Measurements from ENCODE around the gene IFNK.

Gene IFNK

GRCh38 chr9:27524236-27524635, at the start of gene IFNK:
Gene IFNK (plus strand): TSS chr9:27524290. CDS start chr9:27524337, 47 bp downstream.
- H3K9me3 ChIP-seq (ENCODE audit: low read length), result no peaks in the 10 kb centered on the region
- peaks cover 4% of the 10 kb centered on the region for H3K36me3 ChIP-seq (ENCODE audit: insufficient read depth, low read length)
- peaks cover 23% of the 10 kb centered on the region for H3K4me1 ChIP-seq (ENCODE audit: insufficient read depth, low read length)
- no peak within 1 kb of the TSS for H3K27ac ChIP-seq (ENCODE audit: low read depth, low read length)
- no peaks in the 10 kb centered on the region for H3K27me3 ChIP-seq (ENCODE audit: control insufficient read depth in 1 of 2, insufficient read depth in 2 of 2, low read length in 2 of 2)
- H3K4me3 ChIP-seq (ENCODE audit: low read depth in 1 of 2, low read length in 2 of 2), result no peak within 1 kb of the TSS
- H3K9ac ChIP-seq (ENCODE audit: low read length), result no peak within 1 kb of the TSS

- Histone ChIP-seq H3K4me1 (ENCODE audit: insufficient read depth, low read length) (peaks cover 54% of the 10 kb centered on the region), H3K36me3 (ENCODE audit: insufficient read depth, low read length) (no peaks in the 10 kb centered on the region), H3K4me3 (ENCODE audit: low read depth in 1 of 2, low read length in 2 of 2) (no peak overlapping the region), H3K27ac (ENCODE audit: low read depth, low read length) (no peak overlapping the region), H3K9ac (ENCODE audit: low read length) (no peak overlapping the region), H3K27me3 (ENCODE audit: control insufficient read depth in 1 of 2, insufficient read depth in 2 of 2, low read length in 2 of 2) (no peaks in the 10 kb centered on the region), H3K9me3 (ENCODE audit: low read length) (no peaks in the 10 kb centered on the region)
Observed at GRCh38 chr9:27474305-27474704, 49.8 kb upstream of the IFNK start.

- Histone ChIP-seq H3K4me1 (ENCODE audit: insufficient read depth, low read length) (peaks cover 47% of the 10 kb centered on the region), H3K27ac (ENCODE audit: low read depth, low read length) (no peak overlapping the region)
Observed at GRCh38 chr9:27475057-27475595, 49.0 kb upstream of the IFNK start.

GRCh38 chr9:27476870-27477515, 47.1 kb upstream of the IFNK start:
- Histone ChIP-seq H3K27me3 (ENCODE audit: control insufficient read depth in 1 of 2, insufficient read depth in 2 of 2, low read length in 2 of 2) (no peaks in the 10 kb centered on the region), H3K4me1 (ENCODE audit: insufficient read depth, low read length) (peaks cover 29% of the 10 kb centered on the region), H3K27ac (ENCODE audit: low read depth, low read length) (no peak overlapping the region), H3K4me3 (ENCODE audit: low read depth in 1 of 2, low read length in 2 of 2) (no peak overlapping the region), H3K9me3 (ENCODE audit: low read length) (no peaks in the 10 kb centered on the region), H3K9ac (ENCODE audit: low read length) (no peak overlapping the region), H3K36me3 (ENCODE audit: insufficient read depth, low read length) (no peaks in the 10 kb centered on the region)

More at GRCh38 chr9:27475057-27475595, 49.0 kb upstream of the IFNK start:
- Histone ChIP-seq H3K4me3 (ENCODE audit: low read depth in 1 of 2, low read length in 2 of 2) (no peak overlapping the region), H3K36me3 (ENCODE audit: insufficient read depth, low read length) (no peaks in the 10 kb centered on the region), H3K27me3 (ENCODE audit: control insufficient read depth in 1 of 2, insufficient read depth in 2 of 2, low read length in 2 of 2) (no peaks in the 10 kb centered on the region), H3K9me3 (ENCODE audit: low read length) (no peaks in the 10 kb centered on the region), H3K9ac (ENCODE audit: low read length) (no peak overlapping the region)

GRCh38 chr9:27478322-27478721, 45.8 kb upstream of the IFNK start:
- Histone ChIP-seq H3K4me1 (ENCODE audit: insufficient read depth, low read length) (peaks cover 16% of the 10 kb centered on the region), H3K36me3 (ENCODE audit: insufficient read depth, low read length) (no peaks in the 10 kb centered on the region), H3K27ac (ENCODE audit: low read depth, low read length) (no peak overlapping the region), H3K4me3 (ENCODE audit: low read depth in 1 of 2, low read length in 2 of 2) (no peak overlapping the region), H3K27me3 (ENCODE audit: control insufficient read depth in 1 of 2, insufficient read depth in 2 of 2, low read length in 2 of 2) (no peaks in the 10 kb centered on the region), H3K9me3 (ENCODE audit: low read length) (no peaks in the 10 kb centered on the region), H3K9ac (ENCODE audit: low read length) (no peak overlapping the region)

GRCh38 chr9:27482709-27483108, 41.4 kb upstream of the IFNK start:
- Histone ChIP-seq H3K9me3 (ENCODE audit: low read length) (no peaks in the 10 kb centered on the region), H3K36me3 (ENCODE audit: insufficient read depth, low read length) (no peaks in the 10 kb centered on the region), H3K27me3 (ENCODE audit: control insufficient read depth in 1 of 2, insufficient read depth in 2 of 2, low read length in 2 of 2) (no peaks in the 10 kb centered on the region), H3K4me1 (ENCODE audit: insufficient read depth, low read length) (peaks cover 8% of the 10 kb centered on the region), H3K9ac (ENCODE audit: low read length) (no peak overlapping the region), H3K4me3 (ENCODE audit: low read depth in 1 of 2, low read length in 2 of 2) (no peak overlapping the region), H3K27ac (ENCODE audit: low read depth, low read length) (no peak overlapping the region)

- Histone ChIP-seq H3K27me3 (ENCODE audit: control insufficient read depth in 1 of 2, insufficient read depth in 2 of 2, low read length in 2 of 2) (no peaks in the 10 kb centered on the region), H3K36me3 (ENCODE audit: insufficient read depth, low read length) (no peaks in the 10 kb centered on the region), H3K27ac (ENCODE audit: low read depth, low read length) (no peak overlapping the region), H3K4me1 (ENCODE audit: insufficient read depth, low read length) (peaks cover 9% of the 10 kb centered on the region), H3K9ac (ENCODE audit: low read length) (no peak overlapping the region), H3K4me3 (ENCODE audit: low read depth in 1 of 2, low read length in 2 of 2) (no peak overlapping the region), H3K9me3 (ENCODE audit: low read length) (no peaks in the 10 kb centered on the region)
Observed at GRCh38 chr9:27483576-27483975, 40.5 kb upstream of the IFNK start.

- no peaks in the 10 kb centered on the region for H3K27me3 ChIP-seq (ENCODE audit: control insufficient read depth in 1 of 2, insufficient read depth in 2 of 2, low read length in 2 of 2)
- no peak overlapping the region for H3K4me3 ChIP-seq (ENCODE audit: low read depth in 1 of 2, low read length in 2 of 2)
- H3K9me3 ChIP-seq (ENCODE audit: low read length), result no peaks in the 10 kb centered on the region
- no peak overlapping the region for H3K27ac ChIP-seq (ENCODE audit: low read depth, low read length)
- H3K36me3 ChIP-seq (ENCODE audit: insufficient read depth, low read length), result no peaks in the 10 kb centered on the region
- no peak overlapping the region for H3K9ac ChIP-seq (ENCODE audit: low read length)
- H3K4me1 ChIP-seq (ENCODE audit: insufficient read depth, low read length), result peaks cover 9% of the 10 kb centered on the region
Observed at GRCh38 chr9:27485158-27485557, 38.9 kb upstream of the IFNK start.

- no peaks in the 10 kb centered on the region for H3K27me3 ChIP-seq (ENCODE audit: control insufficient read depth in 1 of 2, insufficient read depth in 2 of 2, low read length in 2 of 2)
- H3K27ac ChIP-seq (ENCODE audit: low read depth, low read length), result no peak overlapping the region
- peaks cover 9% of the 10 kb centered on the region for H3K4me1 ChIP-seq (ENCODE audit: insufficient read depth, low read length)
- no peak overlapping the region for H3K9ac ChIP-seq (ENCODE audit: low read length)
- H3K9me3 ChIP-seq (ENCODE audit: low read length), result no peaks in the 10 kb centered on the region
- no peak overlapping the region for H3K4me3 ChIP-seq (ENCODE audit: low read depth in 1 of 2, low read length in 2 of 2)
- H3K36me3 ChIP-seq (ENCODE audit: insufficient read depth, low read length), result no peaks in the 10 kb centered on the region
Observed at GRCh38 chr9:27487128-27487640, 36.9 kb upstream of the IFNK start.

GRCh38 chr9:27487927-27488326, 36.2 kb upstream of the IFNK start:
- H3K4me1 ChIP-seq (ENCODE audit: insufficient read depth, low read length), result peaks cover 9% of the 10 kb centered on the region

GRCh38 chr9:27489087-27489876, 34.8 kb upstream of the IFNK start:
- no peak overlapping the region for H3K4me3 ChIP-seq (ENCODE audit: low read depth in 1 of 2, low read length in 2 of 2)
- no peak overlapping the region for H3K9ac ChIP-seq (ENCODE audit: low read length)
- H3K27ac ChIP-seq (ENCODE audit: low read depth, low read length), result no peak overlapping the region

More at GRCh38 chr9:27487927-27488326, 36.2 kb upstream of the IFNK start:
- Histone ChIP-seq H3K27me3 (ENCODE audit: control insufficient read depth in 1 of 2, insufficient read depth in 2 of 2, low read length in 2 of 2) (no peaks in the 10 kb centered on the region), H3K27ac (ENCODE audit: low read depth, low read length) (no peak overlapping the region), H3K9ac (ENCODE audit: low read length) (no peak overlapping the region), H3K9me3 (ENCODE audit: low read length) (no peaks in the 10 kb centered on the region), H3K4me3 (ENCODE audit: low read depth in 1 of 2, low read length in 2 of 2) (no peak overlapping the region), H3K36me3 (ENCODE audit: insufficient read depth, low read length) (no peaks in the 10 kb centered on the region)

More at GRCh38 chr9:27489087-27489876, 34.8 kb upstream of the IFNK start:
- Histone ChIP-seq H3K4me1 (ENCODE audit: insufficient read depth, low read length) (peaks cover 9% of the 10 kb centered on the region), H3K27me3 (ENCODE audit: control insufficient read depth in 1 of 2, insufficient read depth in 2 of 2, low read length in 2 of 2) (no peaks in the 10 kb centered on the region), H3K9me3 (ENCODE audit: low read length) (no peaks in the 10 kb centered on the region), H3K36me3 (ENCODE audit: insufficient read depth, low read length) (no peaks in the 10 kb centered on the region)
